Measurements from ENCODE around the gene DENND6B.

The DENND6B gene

GRCh38 chr22:50304528-50305392, 22.1 kb downstream of the DENND6B start:
- no peak for DNase-seq (ENCODE audit: low read depth)

GRCh38 chr22:50303848-50304527, 22.8 kb downstream of the DENND6B start:
- DNase-seq (ENCODE audit: low read depth): no peak

- no peak for DNase-seq (ENCODE audit: low read depth)
These were observed 23.3 kb downstream of the DENND6B start for GRCh38 chr22:50303515-50303847.

- no peak for DNase-seq (ENCODE audit: low read depth)
These were observed 24.2 kb downstream of the DENND6B start for GRCh38 chr22:50302564-50302963.

- DNase-seq (ENCODE audit: low read depth): no peak
These were observed 24.7 kb downstream of the DENND6B start for GRCh38 chr22:50302041-50302541.

GRCh38 chr22:50301581-50301991, 25.2 kb downstream of the DENND6B start:
- no peak for DNase-seq (ENCODE audit: low read depth)

- DNase-seq (ENCODE audit: low read depth): no peak
These were observed 26.1 kb downstream of the DENND6B start for GRCh38 chr22:50300620-50301257.

GRCh38 chr22:50299785-50300619, 26.8 kb downstream of the DENND6B start:
- DNase-seq (ENCODE audit: low read depth): no peak

GRCh38 chr22:50298937-50299784, 27.7 kb downstream of the DENND6B start:
- DNase-seq (ENCODE audit: low read depth): no peak

- DNase-seq (ENCODE audit: low read depth): no peak
These were observed 28.6 kb downstream of the DENND6B start for GRCh38 chr22:50298266-50298637.

- DNase-seq (ENCODE audit: low read depth): no peak
These were observed 29.1 kb downstream of the DENND6B start for GRCh38 chr22:50297510-50298265.

GRCh38 chr22:50296658-50297490, 29.9 kb downstream of the DENND6B start:
- DNase-seq (ENCODE audit: low read depth): no peak

GRCh38 chr22:50294319-50294656, 32.5 kb downstream of the DENND6B start:
- no peak for DNase-seq (ENCODE audit: low read depth)

- no peak for DNase-seq (ENCODE audit: low read depth)
These were observed 33.1 kb downstream of the DENND6B start for GRCh38 chr22:50293441-50294318.

- DNase-seq (ENCODE audit: low read depth): no peak
These were observed 34.0 kb downstream of the DENND6B start for GRCh38 chr22:50292643-50293440.

- no peak for DNase-seq (ENCODE audit: low read depth)
These were observed 36.7 kb downstream of the DENND6B start for GRCh38 chr22:50289942-50290630.
